NT2/D1 (cell line): ENCODE data around the gene POU5F2.

Experiments
- SUZ12 ChIP-seq: IDR thresholded peaks from 2 replicates; pipeline ENCODE4 v1.6.1; 2011; ENCODE audit not compliant: insufficient read length, insufficient read depth; ENCODE audit errors: extremely low read depth
- ZNF274 ChIP-seq: IDR thresholded peaks from 2 replicates; pipeline ENCODE4 v1.6.1; 2011; ENCODE audit warnings: mild to moderate bottlenecking, low read depth, low read length

GRCh38 chr5:93755716-93756115 lies 14.3 kb upstream of the POU5F2 start:
- TF ChIP-seq ZNF274, result no peak
- no peak for TF ChIP-seq SUZ12
